Activated CD8-positive, alpha-beta T cell treated with anti-CD3 and anti-CD28 coated beads for 36 hours (primary cell): ENCODE results near the gene ERGIC1. TPM values are rescaled to one million over a fixed set of nuclear protein-coding genes. Genes with fewer than 3 reads are reported as not detected.

Source experiments
- ATAC-seq: fragments of 200-7000 bp; cut with Tn5 transposase; one replicate; pipeline ENCODE4 v1.10.0; 2021; ENCODE audit warnings: mild to moderate bottlenecking, moderate library complexity
- CTCF ChIA-PET: fragments of 350-600 bp; sonication (Branson Sonifier 250); formaldehyde crosslinking; loops from one replicate; lab custom pipeline; 2021; ENCODE audit warnings: antibody characterized with exemption; lab: Charles Lee
- POLR2A ChIA-PET: fragments of 350-600 bp; sonication (Branson Sonifier 250); formaldehyde crosslinking; loops from one replicate; lab custom pipeline; 2021; ENCODE audit warnings: antibody characterized with exemption; lab: Charles Lee
- DNase-seq: peaks from one replicate; pipeline ENCODE4 v3.0.0-alpha.2; 2020
- H3K27ac Mint-ChIP-seq: one replicate; pipeline ENCODE4 v1.8.0; 2021; ENCODE audit warnings: mild to moderate bottlenecking, mixed read lengths
- H3K27me3 Mint-ChIP-seq: one replicate; pipeline ENCODE4 v1.8.0; 2021; ENCODE audit warnings: mixed read lengths
- H3K36me3 Mint-ChIP-seq: one replicate; pipeline ENCODE4 v1.8.0; 2021; ENCODE audit warnings: low read depth, mixed read lengths
- H3K4me1 Mint-ChIP-seq: one replicate; pipeline ENCODE4 v1.8.0; 2021; ENCODE audit warnings: low read depth, mixed read lengths
- H3K4me3 Mint-ChIP-seq: one replicate; pipeline ENCODE4 v1.8.0; 2021; ENCODE audit warnings: mild to moderate bottlenecking, moderate library complexity, mixed read lengths
- H3K9me3 Mint-ChIP-seq: one replicate; pipeline ENCODE4 v1.8.0; 2021; ENCODE audit warnings: mixed read lengths
- CTCF ChIP-seq: fragments of 200-600 bp; IDR thresholded peaks from one replicate; pipeline ENCODE4 v1.8.0; 2022; ENCODE audit warnings: antibody characterized with exemption, mild to moderate bottlenecking
- intact Hi-C: fragments of 100-400 bp; cut with micrococcal nuclease; formaldehyde crosslinking; loops from one replicate; pipeline ENCODE4 v1.10.0; 2022
- total RNA-seq, 2 experiments: library from RNA; stranded (reverse); gene quantifications; one replicate each; pipeline ENCODE4 v1.2.3, GENCODE V29; 2021

The ERGIC1 gene
- total RNA-seq, 2 experiments from 2014 or later: 56.1 to 57.0 TPM

GRCh38 chr5:172954751-172955159 lies 120.7 kb downstream of the ERGIC1 start:
- CTCF ChIA-PET: no interaction called here
- Mint-ChIP-seq H3K9me3 (no peaks in the 10 kb centered on the region), H3K4me3 (no peak overlapping the region), H3K27ac (no peak overlapping the region), H3K4me1 (peaks cover 15% of the 10 kb centered on the region), H3K36me3 (peaks cover 5% of the 10 kb centered on the region), H3K27me3 (no peaks in the 10 kb centered on the region)
- no peak for ATAC-seq
- TF ChIP-seq CTCF: no peak
- POLR2A ChIA-PET: interaction anchor here (0.6 to 1.0 kb wide), 2 partner anchors 103 to 115 kb away, joined by 3 read pairs; no protein-coding TSS in a partner anchor
- DNase-seq: no peak
- intact Hi-C loops: no loop called here

- ATAC-seq (no peak), DNase-seq (no peak)
- Mint-ChIP-seq H3K27me3 (no peaks in the 10 kb centered on the region), H3K36me3 (peaks cover 13% of the 10 kb centered on the region), H3K4me3 (no peak overlapping the region), H3K27ac (no peak overlapping the region), H3K4me1 (peaks cover 27% of the 10 kb centered on the region), H3K9me3 (no peaks in the 10 kb centered on the region)
- ChIA-PET POLR2A (no interaction called here), CTCF (no interaction called here)
- no peak for TF ChIP-seq CTCF
- intact Hi-C loops: no loop called here
Measured at GRCh38 chr5:172956228-172956627, 122.2 kb downstream of the ERGIC1 start.

- Mint-ChIP-seq H3K4me3 (no peak overlapping the region), H3K27me3 (no peaks in the 10 kb centered on the region), H3K9me3 (no peaks in the 10 kb centered on the region), H3K4me1 (peaks cover 34% of the 10 kb centered on the region), H3K36me3 (peaks cover 17% of the 10 kb centered on the region), H3K27ac (no peak overlapping the region)
- DNase-seq: no peak
- POLR2A ChIA-PET: no interaction called here
- intact Hi-C loops: no loop called here
- TF ChIP-seq CTCF: no peak
- CTCF ChIA-PET: no interaction called here
- no peak for ATAC-seq
Measured at GRCh38 chr5:172956936-172957335, 122.9 kb downstream of the ERGIC1 start.

GRCh38 chr5:172957458-172957857 lies 123.4 kb downstream of the ERGIC1 start:
- Mint-ChIP-seq H3K36me3 (peaks cover 18% of the 10 kb centered on the region), H3K27me3 (no peaks in the 10 kb centered on the region), H3K4me1 (peaks cover 34% of the 10 kb centered on the region), H3K4me3 (peak overlapping the region; percentile 3), H3K27ac (no peak overlapping the region), H3K9me3 (no peaks in the 10 kb centered on the region)
- ChIA-PET POLR2A (no interaction called here), CTCF (no interaction called here)
- intact Hi-C loops: no loop called here
- ATAC-seq (no peak), DNase-seq (no peak)
- no peak for TF ChIP-seq CTCF

GRCh38 chr5:172958331-172959046 lies 124.4 kb downstream of the ERGIC1 start:
- POLR2A ChIA-PET: interaction anchor here (0.6 to 2.7 kb wide), 3 partner anchors 25 to 188 kb away, joined by 3 to 14 read pairs (median 4); partner anchors contain the start of gene ATP6V0E1
- Mint-ChIP-seq H3K27me3 (no peaks in the 10 kb centered on the region), H3K4me1 (peaks cover 34% of the 10 kb centered on the region), H3K9me3 (no peaks in the 10 kb centered on the region), H3K27ac (peak overlapping the region; percentile 96), H3K36me3 (peaks cover 20% of the 10 kb centered on the region), H3K4me3 (peak overlapping the region; percentile 100)
- CTCF ChIA-PET: interaction anchor here (0.7 to 2.7 kb wide), 15 partner anchors 10 to 261 kb away, joined by 3 to 16 read pairs (median 4); partner anchors contain the start of gene ATP6V0E1
- peak; percentile 81 for ATAC-seq
- intact Hi-C loops: no loop called here
- peak; percentile 71 for DNase-seq
- TF ChIP-seq CTCF: no peak
